Tibial artery (tissue), 4 donors: ENCODE measurements around the gene RPL18.
A peak's percentile ranks its signal among the peaks of the same experiment; 100 is the strongest.

Experiments
- DNase-seq, 2 donors: peaks; one replicate each; pipeline ENCODE4 v3.0.0-alpha.2; 2019
- H3K27ac ChIP-seq, 2 donors: fragments of 200-600 bp; sonication (generic) in 1 of 2; 1 replicate in 1 of 2; 2 replicates in 1 of 2; pipeline ENCODE4 v1.5.1; 2018 to 2019; ENCODE audit warnings: mild to moderate bottlenecking in 1 of 2
- H3K27me3 ChIP-seq, 2 donors: fragments of 200-600 bp; sonication (generic) in 1 of 2; one replicate each; pipeline versions ENCODE4 v1.5.1 to v1.6.0; 2016 to 2019
- H3K36me3 ChIP-seq, 3 donors: fragments of 200-600 bp; sonication (generic) in 2 of 3; one replicate each; pipeline ENCODE4 v1.5.1; 2016 to 2019; ENCODE audit warnings: mild to moderate bottlenecking in 2 of 3
- H3K4me1 ChIP-seq, 4 donors: fragments of 200-600 bp; sonication (generic) in 2 of 4; 1 replicate in 3 of 4; 2 replicates in 1 of 4; pipeline ENCODE4 v1.5.1; 2016 to 2019
- H3K4me3 ChIP-seq, 2 donors: fragments of 200-600 bp; sonication (generic) in 1 of 2; 1 replicate in 1 of 2; 2 replicates in 1 of 2; pipeline ENCODE4 v1.5.1; 2018 to 2019; ENCODE audit warnings: mild to moderate bottlenecking in 2 of 2
- H3K9me3 ChIP-seq, 3 donors: fragments of 200-600 bp; sonication (generic) in 1 of 3; one replicate each; pipeline ENCODE4 v1.5.1; 2016 to 2019
- intact Hi-C: fragments of 100-400 bp; cut with DNase I; formaldehyde crosslinking; loops from one replicate; pipeline ENCODE4 v1.15.0; 2023; ENCODE audit warnings: low total_unique reads
- TF ChIP-seq, protein P1 (sequence below), 2 experiments: fragments of 200-600 bp in 1 of 2; fragments of 450-650 bp in 1 of 2; IDR thresholded peaks; one replicate each; pipeline ENCODE4 v1.5.1; 2017 to 2019; ENCODE audit warnings: antibody characterized with exemption in 2 of 2, mild to moderate bottlenecking in 1 of 2, moderate library complexity in 1 of 2

The RPL18 gene

DNA sequence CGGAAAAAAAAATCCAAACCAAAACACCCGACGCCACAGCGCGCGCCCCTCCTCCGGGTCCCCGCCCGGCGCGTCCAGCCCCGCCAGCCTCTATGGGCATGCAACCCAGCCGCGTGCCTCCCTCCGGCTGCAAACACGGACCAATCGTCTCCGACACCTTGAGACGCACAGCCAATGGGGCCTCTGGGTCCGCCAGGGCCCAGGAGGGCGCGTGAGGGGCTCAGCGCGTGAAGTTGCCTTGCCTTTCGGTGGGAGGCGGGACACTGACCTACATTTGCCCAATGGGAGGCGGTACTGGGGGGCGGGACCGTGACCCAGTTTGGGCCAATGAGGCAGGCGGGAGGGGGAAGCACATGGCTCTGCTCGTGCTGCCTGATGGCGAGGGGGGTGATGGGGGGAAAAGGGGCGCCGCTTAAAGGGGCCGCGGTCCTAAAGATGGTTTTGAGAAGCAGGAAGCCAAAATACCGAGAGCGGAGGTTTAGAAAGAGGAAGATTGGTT lies 18.5 kb upstream of the RPL18 start:
- TF ChIP-seq, protein P1, sequence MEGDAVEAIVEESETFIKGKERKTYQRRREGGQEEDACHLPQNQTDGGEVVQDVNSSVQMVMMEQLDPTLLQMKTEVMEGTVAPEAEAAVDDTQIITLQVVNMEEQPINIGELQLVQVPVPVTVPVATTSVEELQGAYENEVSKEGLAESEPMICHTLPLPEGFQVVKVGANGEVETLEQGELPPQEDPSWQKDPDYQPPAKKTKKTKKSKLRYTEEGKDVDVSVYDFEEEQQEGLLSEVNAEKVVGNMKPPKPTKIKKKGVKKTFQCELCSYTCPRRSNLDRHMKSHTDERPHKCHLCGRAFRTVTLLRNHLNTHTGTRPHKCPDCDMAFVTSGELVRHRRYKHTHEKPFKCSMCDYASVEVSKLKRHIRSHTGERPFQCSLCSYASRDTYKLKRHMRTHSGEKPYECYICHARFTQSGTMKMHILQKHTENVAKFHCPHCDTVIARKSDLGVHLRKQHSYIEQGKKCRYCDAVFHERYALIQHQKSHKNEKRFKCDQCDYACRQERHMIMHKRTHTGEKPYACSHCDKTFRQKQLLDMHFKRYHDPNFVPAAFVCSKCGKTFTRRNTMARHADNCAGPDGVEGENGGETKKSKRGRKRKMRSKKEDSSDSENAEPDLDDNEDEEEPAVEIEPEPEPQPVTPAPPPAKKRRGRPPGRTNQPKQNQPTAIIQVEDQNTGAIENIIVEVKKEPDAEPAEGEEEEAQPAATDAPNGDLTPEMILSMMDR (IDR thresholded peaks at IDR 0.05), result no peak
- H3K27ac ChIP-seq, result peak overlapping the region; percentile 91 to 96
- H3K36me3 ChIP-seq, result peaks cover 0 to 4% (median 0%) of the 10 kb centered on the region in 3 donors
- peak; percentile 99 to 100 for DNase-seq
- peak overlapping the region; percentile 73 to 75 for H3K4me3 ChIP-seq
- intact Hi-C loops, result no loop called here
- H3K27me3 ChIP-seq, result no peaks in the 10 kb centered on the region
- H3K9me3 ChIP-seq, result no peaks in the 10 kb centered on the region
- peaks cover 5 to 53% (median 42%) of the 10 kb centered on the region in 4 donors for H3K4me1 ChIP-seq

DNA sequence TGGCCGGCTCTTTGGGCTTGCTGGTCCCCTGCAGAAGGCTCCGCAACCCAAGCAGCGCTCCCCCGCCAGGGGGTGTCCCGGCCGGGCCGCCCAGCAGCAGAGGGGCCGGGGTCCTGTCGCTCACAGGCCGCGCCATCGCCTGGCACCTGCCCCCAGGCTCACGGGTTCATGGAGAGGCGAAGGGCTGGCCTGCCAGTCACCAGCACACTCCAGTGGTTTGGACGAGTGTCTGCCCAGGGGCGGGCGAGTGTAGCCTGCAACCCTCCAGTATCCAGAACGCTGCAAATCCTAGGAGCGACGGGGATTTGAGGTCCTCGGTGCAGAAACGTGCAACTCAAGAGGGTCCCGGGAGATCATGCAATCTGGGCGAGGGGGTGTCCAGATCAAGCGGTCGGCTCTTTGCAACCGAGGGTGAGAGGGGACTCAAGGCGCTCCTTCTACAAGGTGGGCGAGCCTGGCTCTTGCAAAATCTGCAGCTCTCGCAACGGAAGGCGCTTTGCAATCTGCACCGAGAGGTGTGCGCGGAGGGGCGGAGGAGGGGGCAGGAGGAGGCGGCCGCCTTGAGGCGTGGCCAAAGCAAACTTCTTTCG lies 18.0 kb upstream of the RPL18 start, which contains the start of gene DBP:
Gene DBP, minus strand, starts transcription at position 521 of the 590 bp plus-strand sequence. Its CDS starts 385 bp downstream, at position 136.
- TF ChIP-seq, protein P1 (IDR thresholded peaks at IDR 0.05), result peak; percentile 8 to 20
- intact Hi-C loops, result no loop called here

DNA sequence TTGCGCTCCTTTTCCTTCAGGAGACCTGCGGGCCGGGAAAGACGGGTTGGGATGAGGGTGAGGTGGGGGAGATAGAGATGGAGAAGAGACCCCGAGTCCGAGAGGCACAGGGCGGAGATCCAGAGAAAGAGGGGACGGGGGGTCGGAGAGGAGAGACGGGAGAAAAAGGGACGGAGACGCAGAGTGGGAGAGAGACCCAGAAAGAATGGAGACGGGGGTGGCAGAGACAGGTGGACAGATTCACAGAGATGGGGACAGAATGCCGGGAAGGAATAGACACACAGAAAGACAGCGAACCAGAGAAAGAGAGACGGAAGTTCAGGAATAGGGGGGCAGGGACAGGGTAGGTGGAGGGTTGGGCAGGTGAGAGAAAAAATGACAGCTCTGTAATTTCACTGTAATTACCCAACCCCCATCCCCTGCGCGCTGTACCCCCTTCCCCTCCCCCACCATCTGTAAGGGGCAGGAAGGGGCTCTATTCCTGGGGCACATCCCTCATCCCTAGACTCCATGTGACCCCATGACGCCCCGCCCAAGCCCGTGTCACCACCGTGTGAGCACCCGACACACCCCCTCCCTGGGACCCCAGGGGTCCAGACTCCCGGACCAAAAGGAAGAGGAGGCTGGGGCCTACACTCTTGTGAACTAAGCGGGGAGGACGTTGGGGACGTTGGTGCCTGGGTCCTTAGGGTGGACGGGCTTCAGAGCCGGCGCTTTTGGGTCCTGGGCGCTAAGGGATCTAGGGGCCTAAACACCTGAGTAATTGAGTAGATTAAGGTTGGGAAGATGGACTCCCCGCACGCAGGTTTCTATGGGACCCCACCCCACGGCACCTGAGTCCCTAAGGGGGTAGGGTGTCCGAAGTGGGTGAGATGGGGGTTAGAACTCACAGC lies 17.2 kb upstream of the RPL18 start:
- H3K27me3 ChIP-seq, result no peaks in the 10 kb centered on the region
- no peaks in the 10 kb centered on the region for H3K9me3 ChIP-seq
- intact Hi-C loops, result no loop called here
- peak; percentile 62 to 83 for DNase-seq
- H3K27ac ChIP-seq, result peak overlapping the region; percentile 91 to 96
- peaks cover 5 to 54% (median 43%) of the 10 kb centered on the region in 4 donors for H3K4me1 ChIP-seq
- peak overlapping the region; percentile 73 to 75 for H3K4me3 ChIP-seq
- peaks cover 0 to 12% (median 0%) of the 10 kb centered on the region in 3 donors for H3K36me3 ChIP-seq
- TF ChIP-seq, protein P1 (IDR thresholded peaks at IDR 0.05), result no peak

More for the DNA sequence above, 18.0 kb upstream of the RPL18 start, which contains the start of gene DBP:
- peak within 1 kb of the TSS; percentile 73 to 75 for H3K4me3 ChIP-seq
- no peaks in the 10 kb centered on the region for H3K27me3 ChIP-seq
- peaks cover 5 to 54% (median 42%) of the 10 kb centered on the region in 4 donors for H3K4me1 ChIP-seq
- peak; percentile 63 to 87 for DNase-seq
- H3K27ac ChIP-seq, result peak within 1 kb of the TSS; percentile 91 to 96
- no peaks in the 10 kb centered on the region for H3K9me3 ChIP-seq
- H3K36me3 ChIP-seq, result peaks cover 0 to 6% (median 0%) of the 10 kb centered on the region in 3 donors

DNA sequence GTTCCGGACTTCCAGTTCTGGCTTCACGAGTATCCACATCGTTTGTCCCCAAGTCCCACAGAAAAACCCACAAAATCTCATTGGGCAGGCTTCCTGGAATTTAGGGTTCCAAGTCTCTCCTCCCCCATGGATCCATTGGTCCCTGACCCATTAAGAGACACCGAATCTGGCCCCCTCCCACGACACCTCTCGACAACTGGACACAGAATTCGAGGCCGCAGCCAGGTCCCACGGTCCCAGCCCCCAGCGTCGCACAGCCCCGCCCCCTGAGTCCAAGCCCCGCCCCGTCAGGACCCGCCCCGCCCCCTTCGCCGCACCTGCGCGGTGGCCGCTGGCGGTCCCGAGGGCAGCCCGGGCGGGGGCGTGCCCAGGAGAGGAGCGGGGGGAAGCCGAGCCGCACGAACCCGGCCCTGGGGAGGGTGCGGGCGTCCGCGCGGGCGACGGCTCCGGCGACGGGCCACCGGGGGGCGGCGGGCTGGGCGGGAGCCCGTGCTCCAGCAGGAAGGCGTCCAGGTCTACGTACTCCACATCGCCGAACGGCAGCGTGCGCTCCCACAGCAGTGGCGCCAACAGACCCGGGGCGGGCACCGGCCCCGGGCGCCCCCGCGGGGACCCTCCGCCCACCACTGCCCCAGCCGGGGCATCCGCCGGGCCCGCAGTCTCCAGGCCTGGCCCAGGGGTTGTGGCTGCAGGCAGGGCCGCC lies 16.4 kb upstream of the RPL18 start:
- H3K27me3 ChIP-seq, result no peaks in the 10 kb centered on the region
- TF ChIP-seq, protein P1 (IDR thresholded peaks at IDR 0.05), result no peak
- intact Hi-C loops, result no loop called here
- H3K4me3 ChIP-seq, result peak overlapping the region; percentile 73 to 75
- peaks cover 0 to 20% (median 0%) of the 10 kb centered on the region in 3 donors for H3K36me3 ChIP-seq
- H3K9me3 ChIP-seq, result no peaks in the 10 kb centered on the region
- peak overlapping the region; percentile 91 to 96 for H3K27ac ChIP-seq
- DNase-seq, result peak; percentile 62 to 90
- H3K4me1 ChIP-seq, result peaks cover 5 to 57% (median 46%) of the 10 kb centered on the region in 4 donors
